ENCODE measurements around the gene PHPT1. TPM values are rescaled to one million over a fixed set of nuclear protein-coding genes. Genes with fewer than 3 reads are reported as not detected.

Gene PHPT1
- total RNA-seq, 1 donor from 2014 or later: 349 TPM

DNA sequence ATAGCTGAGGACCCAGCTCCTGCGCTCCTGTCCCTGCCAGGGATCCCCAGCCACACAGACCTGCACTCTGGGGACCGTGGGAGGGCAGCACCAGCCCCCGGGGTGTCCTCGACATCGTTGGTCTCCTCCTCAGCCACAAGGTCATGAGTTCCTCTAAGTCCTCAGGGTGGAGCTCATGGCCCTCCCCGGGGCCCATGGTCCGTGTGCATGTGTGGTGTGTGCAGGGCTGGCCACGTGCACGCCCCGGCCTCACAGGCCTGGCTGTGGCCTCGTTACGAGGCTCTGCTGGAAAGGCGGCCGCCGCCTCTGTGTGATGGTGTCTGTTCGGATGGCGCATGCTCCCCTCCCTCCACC is 23.0 kb upstream of the PHPT1 start:
- TF ChIP-seq, protein P1, sequence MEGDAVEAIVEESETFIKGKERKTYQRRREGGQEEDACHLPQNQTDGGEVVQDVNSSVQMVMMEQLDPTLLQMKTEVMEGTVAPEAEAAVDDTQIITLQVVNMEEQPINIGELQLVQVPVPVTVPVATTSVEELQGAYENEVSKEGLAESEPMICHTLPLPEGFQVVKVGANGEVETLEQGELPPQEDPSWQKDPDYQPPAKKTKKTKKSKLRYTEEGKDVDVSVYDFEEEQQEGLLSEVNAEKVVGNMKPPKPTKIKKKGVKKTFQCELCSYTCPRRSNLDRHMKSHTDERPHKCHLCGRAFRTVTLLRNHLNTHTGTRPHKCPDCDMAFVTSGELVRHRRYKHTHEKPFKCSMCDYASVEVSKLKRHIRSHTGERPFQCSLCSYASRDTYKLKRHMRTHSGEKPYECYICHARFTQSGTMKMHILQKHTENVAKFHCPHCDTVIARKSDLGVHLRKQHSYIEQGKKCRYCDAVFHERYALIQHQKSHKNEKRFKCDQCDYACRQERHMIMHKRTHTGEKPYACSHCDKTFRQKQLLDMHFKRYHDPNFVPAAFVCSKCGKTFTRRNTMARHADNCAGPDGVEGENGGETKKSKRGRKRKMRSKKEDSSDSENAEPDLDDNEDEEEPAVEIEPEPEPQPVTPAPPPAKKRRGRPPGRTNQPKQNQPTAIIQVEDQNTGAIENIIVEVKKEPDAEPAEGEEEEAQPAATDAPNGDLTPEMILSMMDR (IDR thresholded peaks at IDR 0.05; ENCODE audit: borderline replicate concordance): no peak
- no peak for DNase-seq
- H3K36me3 ChIP-seq: peaks cover 73% of the 10 kb centered on the region
- H3K27me3 ChIP-seq (ENCODE audit: low read depth): no peaks in the 10 kb centered on the region
- intact Hi-C loops (cut with micrococcal nuclease): no loop called here
- H3K9me3 ChIP-seq (replicated peaks): no peaks in the 10 kb centered on the region
- peaks cover 10% of the 10 kb centered on the region for H3K4me1 ChIP-seq
- no peak overlapping the region for H3K4me3 ChIP-seq
- no peak overlapping the region for H3K27ac ChIP-seq (replicated peaks)

DNA sequence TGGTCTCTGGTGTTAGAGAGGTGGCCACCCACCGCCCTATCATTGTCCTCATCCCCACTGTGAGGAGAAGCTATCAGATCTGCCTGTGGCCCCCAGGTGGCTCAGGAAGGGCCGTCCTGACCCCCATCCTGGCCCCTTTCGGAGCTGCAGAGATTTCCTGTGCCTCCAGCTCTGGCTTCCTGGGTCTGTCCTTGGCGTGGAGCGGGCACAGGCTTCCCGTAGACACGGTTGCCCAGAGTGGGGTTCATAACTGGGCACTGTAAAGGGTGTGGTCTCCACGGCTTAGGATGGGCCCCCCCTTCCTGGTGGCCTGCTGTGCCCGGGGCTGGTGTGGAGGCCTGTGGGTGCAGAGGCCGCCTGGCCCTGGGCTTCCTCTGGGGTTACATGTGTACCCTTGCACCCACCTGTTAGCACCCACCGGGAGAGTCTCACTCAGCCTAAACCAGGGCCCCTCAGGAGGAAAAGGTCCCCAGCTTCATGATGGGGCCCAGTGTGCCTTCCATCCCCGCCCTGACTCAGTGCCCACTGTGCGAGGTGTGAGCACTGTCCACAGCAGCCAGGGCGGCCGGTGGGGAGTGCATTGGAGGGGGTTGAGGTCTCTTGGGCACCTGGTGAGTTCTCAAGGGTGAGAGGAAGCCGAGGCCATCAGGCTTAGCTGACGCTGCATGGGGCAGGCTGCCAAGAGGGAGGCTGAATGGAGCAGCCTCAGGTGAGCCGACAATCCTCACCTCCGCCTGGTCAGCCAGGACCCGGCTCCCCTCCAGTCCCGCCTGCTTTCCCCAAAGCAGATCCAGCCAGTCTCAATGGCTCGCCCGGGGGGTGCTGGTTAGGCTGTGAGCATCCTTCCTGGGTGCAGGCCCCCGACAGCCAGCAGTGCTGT is 22.3 kb upstream of the PHPT1 start:
- no peaks in the 10 kb centered on the region for H3K27me3 ChIP-seq (ENCODE audit: low read depth)
- no peak overlapping the region for H3K27ac ChIP-seq (replicated peaks)
- DNase-seq: no peak
- H3K9me3 ChIP-seq (replicated peaks): no peaks in the 10 kb centered on the region
- peaks cover 81% of the 10 kb centered on the region for H3K36me3 ChIP-seq
- TF ChIP-seq, protein P1 (IDR thresholded peaks at IDR 0.05; ENCODE audit: borderline replicate concordance): no peak
- intact Hi-C loops (cut with micrococcal nuclease): no loop called here
- peaks cover 2% of the 10 kb centered on the region for H3K4me1 ChIP-seq
- H3K4me3 ChIP-seq: no peak overlapping the region

DNA sequence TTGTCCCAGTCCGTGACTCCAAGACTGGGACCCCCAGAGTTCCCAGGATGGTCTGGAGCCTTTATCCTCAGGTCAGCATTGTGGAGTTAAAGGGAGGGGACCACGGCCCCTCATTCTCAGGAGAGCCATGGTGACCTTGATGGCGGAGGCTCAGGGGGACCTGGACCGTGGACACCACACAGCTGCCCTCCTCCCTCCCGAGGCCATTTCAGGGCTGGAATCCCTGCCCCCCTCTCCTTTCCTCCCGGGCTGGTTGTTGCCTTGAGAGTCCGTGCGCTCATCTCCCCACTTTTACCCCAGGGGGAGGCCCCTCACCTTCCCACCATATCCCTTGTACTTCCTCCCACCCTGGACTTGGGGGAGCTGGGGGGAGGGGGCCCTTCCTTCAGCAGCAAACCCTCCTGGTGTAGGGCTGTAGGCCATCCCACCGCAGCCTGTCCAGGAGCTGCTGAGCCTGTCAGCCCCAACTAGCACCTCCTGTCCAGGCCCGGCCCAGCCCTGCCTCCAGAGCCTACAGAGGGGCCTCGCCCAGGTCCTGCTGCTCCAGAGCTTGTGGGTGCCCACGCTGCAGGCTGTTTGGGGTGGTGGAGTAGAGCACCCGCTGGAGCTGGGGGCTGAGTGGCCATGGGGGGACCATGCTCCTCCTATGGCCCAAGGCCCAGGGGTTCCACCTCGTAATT is 21.3 kb upstream of the PHPT1 start:
- H3K4me1 ChIP-seq: no peaks in the 10 kb centered on the region
- DNase-seq: peak; percentile 7
- no peak overlapping the region for H3K27ac ChIP-seq (replicated peaks)
- no peak overlapping the region for H3K4me3 ChIP-seq
- intact Hi-C loops (cut with micrococcal nuclease): no loop called here
- no peaks in the 10 kb centered on the region for H3K9me3 ChIP-seq (replicated peaks)
- peaks cover 89% of the 10 kb centered on the region for H3K36me3 ChIP-seq
- TF ChIP-seq, protein P1 (IDR thresholded peaks at IDR 0.05; ENCODE audit: borderline replicate concordance): no peak
- H3K27me3 ChIP-seq (ENCODE audit: low read depth): no peaks in the 10 kb centered on the region

DNA sequence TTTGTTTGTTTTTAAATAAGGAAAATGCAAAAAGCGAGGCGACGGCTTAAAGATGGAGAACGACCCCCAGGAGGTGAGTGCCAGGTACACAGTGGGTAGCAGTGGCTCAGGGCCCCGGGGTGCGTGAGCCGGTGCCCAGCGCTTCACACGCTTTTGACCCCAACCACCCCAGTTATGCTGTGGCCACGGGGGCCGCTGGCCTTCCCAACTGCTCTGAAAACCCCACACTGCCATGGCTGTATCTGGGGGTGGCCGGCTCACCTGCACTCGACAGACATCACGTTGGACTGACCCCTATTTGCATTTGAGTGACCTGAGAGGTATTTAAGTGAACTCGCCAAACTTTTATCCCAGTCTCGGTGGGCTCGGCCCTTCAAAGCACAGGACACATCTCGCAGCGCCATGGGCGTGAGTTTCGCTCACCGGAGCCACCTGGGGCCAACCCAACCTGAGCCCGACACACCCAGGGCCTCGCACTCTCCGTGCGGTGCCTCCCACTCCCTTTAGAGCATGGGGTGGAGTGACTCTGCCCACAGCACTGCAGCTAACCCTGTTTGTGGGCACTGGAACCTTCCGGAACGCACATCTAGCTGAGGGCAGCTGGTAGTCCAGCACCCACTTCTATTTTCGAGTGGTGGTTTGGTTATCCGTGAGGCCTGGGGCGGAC is 20.6 kb upstream of the PHPT1 start:
- DNase-seq: peak; percentile 4
- no peaks in the 10 kb centered on the region for H3K9me3 ChIP-seq (replicated peaks)
- no peak overlapping the region for H3K27ac ChIP-seq (replicated peaks)
- intact Hi-C loops (cut with micrococcal nuclease): no loop called here
- H3K4me1 ChIP-seq: no peaks in the 10 kb centered on the region
- TF ChIP-seq, protein P1 (IDR thresholded peaks at IDR 0.05; ENCODE audit: borderline replicate concordance): no peak
- H3K36me3 ChIP-seq: peaks cover 86% of the 10 kb centered on the region
- H3K27me3 ChIP-seq (ENCODE audit: low read depth): no peaks in the 10 kb centered on the region
- H3K4me3 ChIP-seq: no peak overlapping the region

DNA sequence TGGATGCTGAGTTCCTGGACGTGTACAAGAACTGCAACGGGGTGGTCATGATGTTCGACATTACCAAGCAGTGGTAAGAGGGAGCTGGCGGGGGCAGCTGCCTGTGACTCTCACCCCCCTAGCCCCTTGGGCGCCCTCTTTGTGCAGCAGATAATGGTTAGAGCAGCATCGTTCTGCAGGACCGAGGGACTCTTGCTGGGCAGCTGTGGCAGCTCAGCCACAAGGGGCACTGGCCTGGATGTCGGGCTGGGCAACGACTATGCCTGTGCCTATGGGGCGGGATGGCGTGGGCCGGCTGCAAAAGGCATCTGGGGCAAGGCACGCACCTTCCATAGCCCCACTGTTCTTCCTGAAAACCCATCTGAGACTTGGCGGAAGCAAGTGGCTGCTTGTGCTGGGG is 19.8 kb upstream of the PHPT1 start:
- DNase-seq: peak; percentile 6
- intact Hi-C loops (cut with micrococcal nuclease): no loop called here
- TF ChIP-seq, protein P1 (IDR thresholded peaks at IDR 0.05; ENCODE audit: borderline replicate concordance): no peak
- H3K4me3 ChIP-seq: no peak overlapping the region
- no peak overlapping the region for H3K27ac ChIP-seq (replicated peaks)
- H3K36me3 ChIP-seq: peaks cover 79% of the 10 kb centered on the region
- H3K27me3 ChIP-seq (ENCODE audit: low read depth): no peaks in the 10 kb centered on the region
- no peaks in the 10 kb centered on the region for H3K4me1 ChIP-seq
- no peaks in the 10 kb centered on the region for H3K9me3 ChIP-seq (replicated peaks)

All from left ventricle myocardium inferior (tissue), 1 donor.